Pancreas (tissue), 10 donors: ENCODE results near the gene UGGT2. TPM values are rescaled to one million over a fixed set of nuclear protein-coding genes. Genes with fewer than 3 reads are reported as not detected.

Experiments used
- ATAC-seq, 4 donors: fragments of 200-7000 bp; cut with Tn5 transposase; one replicate each; pipeline versions ENCODE4 v1.8.0 to v1.9.1; 2020; ENCODE audit warnings: mild to moderate bottlenecking in 4 of 4, moderate library complexity in 4 of 4
- DNase-seq, 6 donors: peaks; one replicate each; pipeline ENCODE4 v3.0.0-alpha.2; 2020
- FAIRE-seq: peaks from 2 replicates; lab custom pipeline; 2012; peaks lifted over from hg19 to GRCh38; lab: Jason Lieb, UNC
- H3K27ac ChIP-seq, 4 donors: fragments of 200-600 bp; sonication (generic); 1 replicate in 3 of 4; 2 replicates in 1 of 4; pipeline versions ENCODE4 v1.5.0 to v1.8.0; 2020
- H3K27me3 ChIP-seq, 4 donors: fragments of 200-600 bp; one replicate each; pipeline ENCODE4 v1.8.0; 2021
- H3K36me3 ChIP-seq, 3 donors: fragments of 200-600 bp; sonication (generic) in 1 of 3; one replicate each; pipeline versions ENCODE4 v1.5.0 to v1.8.0; 2020 to 2021
- H3K4me1 ChIP-seq, 3 donors: fragments of 200-600 bp; one replicate each; pipeline ENCODE4 v1.8.0; 2021
- H3K4me3 ChIP-seq, 4 donors: fragments of 200-600 bp; sonication (generic) in 2 of 4; one replicate each; pipeline versions ENCODE4 v1.5.0 to v1.8.0; 2020 to 2021
- H3K9me3 ChIP-seq, 4 donors: fragments of 200-600 bp; one replicate each; pipeline ENCODE4 v1.8.0; 2021
- WGBS, 2 donors: extraction: QIAGEN DNeasy Blood & Tissue Kit; methylation state at CpG; one replicate each; pipeline ENCODE4 v1.1.7; 2013; 5-methylcytosine and 5-hydroxymethylcytosine counted together
- intact Hi-C, 3 donors: fragments of 100-400 bp; cut with DNase I; formaldehyde crosslinking; loops; one replicate each; pipeline versions ENCODE4 v1.11.1 to v1.14.2; 2022
- polyA plus RNA-seq, 2 donors: library from polyadenylated mRNA; stranded (reverse); fragments of 200-250 nt; gene quantifications; one replicate each; pipeline ENCODE4 v1.2.3, GENCODE V29; 2013
- total RNA-seq, 6 donors: library from RNA; stranded (reverse); fragmentation: NEBNext Ultra II Directional in 4 of 6; extraction: Animal tissue kit (Norgen Biotek cat#: 25700) in 4 of 6; gene quantifications; one replicate each; pipeline versions ENCODE4 v1.2.1 to v1.2.4, GENCODE V29; 2021 to 2023
- TF ChIP-seq, protein P1 (sequence below), 4 donors: fragments of 200-600 bp; sonication (generic) in 3 of 4; IDR thresholded peaks; one replicate each; pipeline versions ENCODE4 v1.5.0 to v1.8.0; 2021; ENCODE audit warnings: antibody characterized with exemption in 4 of 4
- donor health status: healthy with polysubstance abuse.
- donor health status: DM: no; HTN: no; CAD: no; lungs with moderate emphysema.
- donor health status: DM: no; HTN: no; CAD: no.
- donor health status: control.
- donor health status: control.
- donor health status: Bipolar disorder and iron deficiency.
- donor health status: DM: yes; HTN: yes; CAD: no.
- donor health status: DM: no; HTN: no; CAD: no.
- donor health status: DM: no; HTN: no; CAD: no.
- donor health status: DM: yes; HTN: yes; CAD: no.

Gene UGGT2
- total and polyA plus RNA-seq, 8 donors, result 7.2 to 17.9 (median 16.1) TPM

DNA sequence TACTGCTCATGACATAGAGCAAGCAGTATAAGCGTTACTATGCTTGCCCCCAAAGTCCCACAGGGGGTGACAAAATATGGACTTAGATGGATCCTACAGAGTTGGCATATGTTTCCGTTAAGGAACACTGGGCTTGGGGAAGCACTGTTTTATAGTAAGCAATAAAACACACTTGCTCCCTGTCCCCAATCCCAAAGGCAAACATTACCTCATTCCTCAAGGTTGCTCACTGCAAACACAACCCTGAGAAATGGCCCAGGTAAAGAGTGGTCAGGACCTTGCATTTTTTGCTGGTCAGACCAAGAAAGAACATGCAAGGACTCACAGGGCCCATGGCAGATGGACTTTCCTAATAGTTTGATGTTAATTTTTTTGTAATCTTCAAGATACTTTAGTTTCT is 32.3 kb downstream of the UGGT2 start:
- peak overlapping the region; percentile 51 to 75 (median 62) for H3K27ac ChIP-seq
- TF ChIP-seq, protein P1, sequence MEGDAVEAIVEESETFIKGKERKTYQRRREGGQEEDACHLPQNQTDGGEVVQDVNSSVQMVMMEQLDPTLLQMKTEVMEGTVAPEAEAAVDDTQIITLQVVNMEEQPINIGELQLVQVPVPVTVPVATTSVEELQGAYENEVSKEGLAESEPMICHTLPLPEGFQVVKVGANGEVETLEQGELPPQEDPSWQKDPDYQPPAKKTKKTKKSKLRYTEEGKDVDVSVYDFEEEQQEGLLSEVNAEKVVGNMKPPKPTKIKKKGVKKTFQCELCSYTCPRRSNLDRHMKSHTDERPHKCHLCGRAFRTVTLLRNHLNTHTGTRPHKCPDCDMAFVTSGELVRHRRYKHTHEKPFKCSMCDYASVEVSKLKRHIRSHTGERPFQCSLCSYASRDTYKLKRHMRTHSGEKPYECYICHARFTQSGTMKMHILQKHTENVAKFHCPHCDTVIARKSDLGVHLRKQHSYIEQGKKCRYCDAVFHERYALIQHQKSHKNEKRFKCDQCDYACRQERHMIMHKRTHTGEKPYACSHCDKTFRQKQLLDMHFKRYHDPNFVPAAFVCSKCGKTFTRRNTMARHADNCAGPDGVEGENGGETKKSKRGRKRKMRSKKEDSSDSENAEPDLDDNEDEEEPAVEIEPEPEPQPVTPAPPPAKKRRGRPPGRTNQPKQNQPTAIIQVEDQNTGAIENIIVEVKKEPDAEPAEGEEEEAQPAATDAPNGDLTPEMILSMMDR (IDR thresholded peaks at IDR 0.05), result no peak
- no peak overlapping the region for H3K4me3 ChIP-seq
- ATAC-seq, result peak; percentile 95 to 96 (median 96)
- FAIRE-seq, result no peak
- peak in 3 of 6 donors; percentile 49 to 69 (median 57) for DNase-seq
- H3K36me3 ChIP-seq, result no peaks in the 10 kb centered on the region
- H3K4me1 ChIP-seq, result peaks cover 7 to 26% (median 10%) of the 10 kb centered on the region in 3 donors
- no peaks in the 10 kb centered on the region for H3K9me3 ChIP-seq
- no peaks in the 10 kb centered on the region for H3K27me3 ChIP-seq
- intact Hi-C loops, result no loop called here
- WGBS, 2 donors, result 35 to 36% methylated on average over 2 of the region's 2 CpGs

- H3K36me3 ChIP-seq, result no peaks in the 10 kb centered on the region
- intact Hi-C loops, result no loop called here
- H3K27me3 ChIP-seq, result no peaks in the 10 kb centered on the region
- peak; percentile 96 to 99 (median 97) for ATAC-seq
- H3K4me1 ChIP-seq, result peaks cover 7 to 26% (median 10%) of the 10 kb centered on the region in 3 donors
- peak in 3 of 6 donors; percentile 63 to 72 (median 66) for DNase-seq
- FAIRE-seq, result no peak
- H3K27ac ChIP-seq, result peak overlapping the region; percentile 51 to 75 (median 62)
- TF ChIP-seq, protein P1 (IDR thresholded peaks at IDR 0.05), result peak; percentile 12 to 55 (median 49)
- no peak overlapping the region for H3K4me3 ChIP-seq
- H3K9me3 ChIP-seq, result no peaks in the 10 kb centered on the region
- 14 to 15% methylated on average over 3 of the region's 3 CpGs for WGBS, 2 donors
Measured at GRCh38 chr13:96020155-96020575, 33.0 kb downstream of the UGGT2 start.

DNA sequence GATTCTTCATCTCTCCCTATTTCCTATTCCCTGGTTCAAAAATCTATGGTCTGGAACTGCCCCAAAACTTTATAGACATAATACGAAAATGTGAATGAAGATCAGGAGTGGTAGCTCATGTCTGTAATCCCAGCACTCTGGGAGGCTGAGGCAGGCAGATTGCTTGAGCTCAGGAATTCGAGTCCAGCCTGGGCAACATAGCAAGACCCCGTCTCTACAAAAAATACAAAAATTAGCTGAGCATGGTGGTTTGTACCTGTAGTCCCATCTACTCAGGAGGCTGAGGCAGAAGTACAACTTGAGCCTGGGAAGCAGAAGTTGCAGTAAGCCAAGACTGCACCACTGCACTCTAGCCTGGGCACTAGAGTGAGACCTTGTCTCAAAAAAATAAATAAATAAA is 35.1 kb downstream of the UGGT2 start:
- WGBS, 2 donors, result 89 to 92% methylated on average over 3 of the region's 3 CpGs
- no peak overlapping the region for H3K27ac ChIP-seq
- ATAC-seq (no peak), FAIRE-seq (no peak), DNase-seq (no peak)
- no peak overlapping the region for H3K4me3 ChIP-seq
- peaks cover 7 to 26% (median 10%) of the 10 kb centered on the region in 3 donors for H3K4me1 ChIP-seq
- TF ChIP-seq, protein P1 (IDR thresholded peaks at IDR 0.05), result no peak
- H3K27me3 ChIP-seq, result no peaks in the 10 kb centered on the region
- H3K9me3 ChIP-seq, result no peaks in the 10 kb centered on the region
- intact Hi-C loops, result loop anchor here in 1 of 3 donors (5.0 kb wide), 1 partner anchor 804 kb away; no protein-coding TSS in a partner anchor
- no peaks in the 10 kb centered on the region for H3K36me3 ChIP-seq

- no peaks in the 10 kb centered on the region for H3K36me3 ChIP-seq
- no peaks in the 10 kb centered on the region for H3K27me3 ChIP-seq
- 71 to 74% methylated on average over 1 of the region's 1 CpG for WGBS, 2 donors
- no peak for DNase-seq
- H3K27ac ChIP-seq, result no peak overlapping the region
- no peak for FAIRE-seq
- H3K4me3 ChIP-seq, result no peak overlapping the region
- H3K9me3 ChIP-seq, result no peaks in the 10 kb centered on the region
- H3K4me1 ChIP-seq, result peaks cover 0 to 5% (median 0%) of the 10 kb centered on the region in 3 donors
- ATAC-seq, result no peak
- intact Hi-C loops, result no loop called here
- TF ChIP-seq, protein P1 (IDR thresholded peaks at IDR 0.05), result no peak
Measured at GRCh38 chr13:96011291-96011872, 41.8 kb downstream of the UGGT2 start.

GRCh38 chr13:96003304-96003703 is 49.9 kb downstream of the UGGT2 start:
- TF ChIP-seq, protein P1 (IDR thresholded peaks at IDR 0.05), result no peak
- no peak for FAIRE-seq
- Histone ChIP-seq H3K4me3 (no peak overlapping the region), H3K4me1 (no peaks in the 10 kb centered on the region), H3K27me3 (no peaks in the 10 kb centered on the region), H3K36me3 (no peaks in the 10 kb centered on the region), H3K9me3 (no peaks in the 10 kb centered on the region), H3K27ac (no peak overlapping the region)
- no peak for DNase-seq
- intact Hi-C loops, result no loop called here
- peak in 3 of 4 donors; percentile 57 to 88 (median 86) for ATAC-seq
